ENCODE results near the gene TIMP2.

DNA sequence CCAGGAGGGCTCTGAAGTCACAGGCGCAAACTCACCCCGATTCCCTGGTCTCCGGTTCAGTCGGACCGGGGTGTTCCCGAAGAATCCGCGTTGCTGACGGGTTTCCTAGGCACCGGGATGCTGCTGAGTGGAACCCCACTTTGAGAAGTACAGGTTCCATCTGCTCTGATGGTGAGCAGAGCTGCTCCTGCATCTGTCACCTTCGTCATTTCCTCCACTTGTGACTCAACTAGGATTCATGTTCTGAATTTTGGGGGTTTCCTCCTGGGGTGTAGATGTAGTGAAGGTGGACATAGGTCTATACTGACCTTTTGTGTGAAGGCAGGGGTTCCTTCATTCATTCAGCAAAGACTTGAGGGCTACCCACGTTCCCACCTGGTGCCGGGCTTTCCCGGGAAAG is 29.5 kb upstream of the TIMP2 start:
- TF ChIP-seq, protein P1, sequence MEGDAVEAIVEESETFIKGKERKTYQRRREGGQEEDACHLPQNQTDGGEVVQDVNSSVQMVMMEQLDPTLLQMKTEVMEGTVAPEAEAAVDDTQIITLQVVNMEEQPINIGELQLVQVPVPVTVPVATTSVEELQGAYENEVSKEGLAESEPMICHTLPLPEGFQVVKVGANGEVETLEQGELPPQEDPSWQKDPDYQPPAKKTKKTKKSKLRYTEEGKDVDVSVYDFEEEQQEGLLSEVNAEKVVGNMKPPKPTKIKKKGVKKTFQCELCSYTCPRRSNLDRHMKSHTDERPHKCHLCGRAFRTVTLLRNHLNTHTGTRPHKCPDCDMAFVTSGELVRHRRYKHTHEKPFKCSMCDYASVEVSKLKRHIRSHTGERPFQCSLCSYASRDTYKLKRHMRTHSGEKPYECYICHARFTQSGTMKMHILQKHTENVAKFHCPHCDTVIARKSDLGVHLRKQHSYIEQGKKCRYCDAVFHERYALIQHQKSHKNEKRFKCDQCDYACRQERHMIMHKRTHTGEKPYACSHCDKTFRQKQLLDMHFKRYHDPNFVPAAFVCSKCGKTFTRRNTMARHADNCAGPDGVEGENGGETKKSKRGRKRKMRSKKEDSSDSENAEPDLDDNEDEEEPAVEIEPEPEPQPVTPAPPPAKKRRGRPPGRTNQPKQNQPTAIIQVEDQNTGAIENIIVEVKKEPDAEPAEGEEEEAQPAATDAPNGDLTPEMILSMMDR (conservative IDR thresholded peaks at IDR 0.05; ENCODE audit: low read depth in 2 of 2): no peak
- TF ChIP-seq EZH2 (IDR thresholded peaks at IDR 0.05; ENCODE audit: low read depth, unreplicated experiment): no peak
- TF ChIP-seq EZH2phosphoT487 (IDR thresholded peaks at IDR 0.05; ENCODE audit: unreplicated experiment): no peak
- TF ChIP-seq, protein P2, sequence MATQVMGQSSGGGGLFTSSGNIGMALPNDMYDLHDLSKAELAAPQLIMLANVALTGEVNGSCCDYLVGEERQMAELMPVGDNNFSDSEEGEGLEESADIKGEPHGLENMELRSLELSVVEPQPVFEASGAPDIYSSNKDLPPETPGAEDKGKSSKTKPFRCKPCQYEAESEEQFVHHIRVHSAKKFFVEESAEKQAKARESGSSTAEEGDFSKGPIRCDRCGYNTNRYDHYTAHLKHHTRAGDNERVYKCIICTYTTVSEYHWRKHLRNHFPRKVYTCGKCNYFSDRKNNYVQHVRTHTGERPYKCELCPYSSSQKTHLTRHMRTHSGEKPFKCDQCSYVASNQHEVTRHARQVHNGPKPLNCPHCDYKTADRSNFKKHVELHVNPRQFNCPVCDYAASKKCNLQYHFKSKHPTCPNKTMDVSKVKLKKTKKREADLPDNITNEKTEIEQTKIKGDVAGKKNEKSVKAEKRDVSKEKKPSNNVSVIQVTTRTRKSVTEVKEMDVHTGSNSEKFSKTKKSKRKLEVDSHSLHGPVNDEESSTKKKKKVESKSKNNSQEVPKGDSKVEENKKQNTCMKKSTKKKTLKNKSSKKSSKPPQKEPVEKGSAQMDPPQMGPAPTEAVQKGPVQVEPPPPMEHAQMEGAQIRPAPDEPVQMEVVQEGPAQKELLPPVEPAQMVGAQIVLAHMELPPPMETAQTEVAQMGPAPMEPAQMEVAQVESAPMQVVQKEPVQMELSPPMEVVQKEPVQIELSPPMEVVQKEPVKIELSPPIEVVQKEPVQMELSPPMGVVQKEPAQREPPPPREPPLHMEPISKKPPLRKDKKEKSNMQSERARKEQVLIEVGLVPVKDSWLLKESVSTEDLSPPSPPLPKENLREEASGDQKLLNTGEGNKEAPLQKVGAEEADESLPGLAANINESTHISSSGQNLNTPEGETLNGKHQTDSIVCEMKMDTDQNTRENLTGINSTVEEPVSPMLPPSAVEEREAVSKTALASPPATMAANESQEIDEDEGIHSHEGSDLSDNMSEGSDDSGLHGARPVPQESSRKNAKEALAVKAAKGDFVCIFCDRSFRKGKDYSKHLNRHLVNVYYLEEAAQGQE (IDR thresholded peaks at IDR 0.05; ENCODE audit: unreplicated experiment): no peak

All from GM23338 (cell line).